ENCODE data around the gene MINDY4. TPM values are rescaled to one million over a fixed set of nuclear protein-coding genes. Genes with fewer than 3 reads are reported as not detected.

MINDY4 gene
- polyA plus RNA-seq, 3 donors: 0.15 to 0.17 TPM; not detected in 1

DNA sequence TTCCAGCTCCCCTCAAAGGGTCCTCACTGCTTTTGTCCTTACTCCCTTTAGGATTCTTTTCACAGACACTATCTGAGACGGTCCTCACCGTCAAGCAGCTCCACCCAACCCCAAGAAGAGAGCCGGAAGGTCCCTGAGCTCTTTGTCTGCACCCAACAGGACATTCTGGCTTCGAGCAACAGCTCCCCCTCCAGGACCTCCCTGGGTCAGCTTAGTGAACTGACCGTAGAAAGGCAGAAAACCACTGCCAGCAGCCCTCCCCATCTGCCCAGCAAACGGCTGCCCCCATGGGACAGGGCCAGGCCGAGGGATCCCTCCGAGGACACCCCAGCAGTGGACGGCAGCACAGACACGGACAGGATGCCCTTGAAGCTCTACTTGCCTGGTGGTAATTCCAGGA, 19.9 kb downstream of the MINDY4 start:
- H4K20me1 ChIP-seq (ENCODE audit: insufficient read depth, low read length): no peaks in the 10 kb centered on the region
- Mint-ChIP-seq H3K27me3 (ENCODE audit: low read depth in 3 of 3) (peaks cover 0 to 4% (median 0%) of the 10 kb centered on the region in 3 donors), H3K4me1 (peaks cover 5% of the 10 kb centered on the region), H3K36me3 (no peaks in the 10 kb centered on the region), H3K27ac (no peak overlapping the region), H3K4me3 (no peak overlapping the region), H3K9me3 (no peaks in the 10 kb centered on the region)
- no peak overlapping the region for H3K9ac ChIP-seq (ENCODE audit: insufficient read depth, low read length, poor library complexity, severe bottlenecking)
- H3K36me3 ChIP-seq (replicated peaks in 1 of 2; ENCODE audit: control insufficient read depth in 1 of 2, insufficient read depth in 2 of 2, low read length in 2 of 2): no peaks in the 10 kb centered on the region
- H3K9me3 ChIP-seq (replicated peaks in 1 of 2; ENCODE audit: control insufficient read depth in 1 of 2, insufficient read depth in 1 of 2, low read length in 2 of 2): no peaks in the 10 kb centered on the region
- no peaks in the 10 kb centered on the region for H3K79me2 ChIP-seq (ENCODE audit: insufficient read depth, low read length)
- no peak overlapping the region for H3K4me3 ChIP-seq (replicated peaks in 1 of 3; ENCODE audit: low read depth in 2 of 3, low read length in 3 of 3)
- no peaks in the 10 kb centered on the region for H3K4me1 ChIP-seq (ENCODE audit: control insufficient read depth in 1 of 2, insufficient read depth in 2 of 2, low read length in 2 of 2)
- H3K4me2 ChIP-seq (replicated peaks; ENCODE audit: extremely low read depth, low read length, poor library complexity, severe bottlenecking): no peak overlapping the region
- no peak overlapping the region for H3K27ac ChIP-seq (ENCODE audit: low read depth in 1 of 2, low read length in 2 of 2)
- no peak overlapping the region for H2AFZ ChIP-seq (ENCODE audit: insufficient read depth, low read depth, low read length, poor library complexity, severe bottlenecking)
- no peak for DNase-seq
- TF ChIP-seq, protein P1, sequence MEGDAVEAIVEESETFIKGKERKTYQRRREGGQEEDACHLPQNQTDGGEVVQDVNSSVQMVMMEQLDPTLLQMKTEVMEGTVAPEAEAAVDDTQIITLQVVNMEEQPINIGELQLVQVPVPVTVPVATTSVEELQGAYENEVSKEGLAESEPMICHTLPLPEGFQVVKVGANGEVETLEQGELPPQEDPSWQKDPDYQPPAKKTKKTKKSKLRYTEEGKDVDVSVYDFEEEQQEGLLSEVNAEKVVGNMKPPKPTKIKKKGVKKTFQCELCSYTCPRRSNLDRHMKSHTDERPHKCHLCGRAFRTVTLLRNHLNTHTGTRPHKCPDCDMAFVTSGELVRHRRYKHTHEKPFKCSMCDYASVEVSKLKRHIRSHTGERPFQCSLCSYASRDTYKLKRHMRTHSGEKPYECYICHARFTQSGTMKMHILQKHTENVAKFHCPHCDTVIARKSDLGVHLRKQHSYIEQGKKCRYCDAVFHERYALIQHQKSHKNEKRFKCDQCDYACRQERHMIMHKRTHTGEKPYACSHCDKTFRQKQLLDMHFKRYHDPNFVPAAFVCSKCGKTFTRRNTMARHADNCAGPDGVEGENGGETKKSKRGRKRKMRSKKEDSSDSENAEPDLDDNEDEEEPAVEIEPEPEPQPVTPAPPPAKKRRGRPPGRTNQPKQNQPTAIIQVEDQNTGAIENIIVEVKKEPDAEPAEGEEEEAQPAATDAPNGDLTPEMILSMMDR (IDR thresholded peaks at IDR 0.05): no peak
- intact Hi-C loops (cut with micrococcal nuclease): no loop called here
- H3K27me3 ChIP-seq (ENCODE audit: control insufficient read depth in 2 of 2, insufficient read depth in 2 of 2, low read length in 2 of 2): no peaks in the 10 kb centered on the region
- WGBS (ENCODE audit: insufficient coverage): 98% methylated on average over 10 of the region's 10 CpGs

GRCh38 chr7:30795161-30795948, 24.1 kb downstream of the MINDY4 start:
- intact Hi-C loops (cut with micrococcal nuclease): no loop called here
- H3K27me3 Mint-ChIP-seq (ENCODE audit: low read depth in 3 of 3): peaks cover 0 to 3% (median 1%) of the 10 kb centered on the region in 3 donors
- H4K20me1 ChIP-seq (ENCODE audit: insufficient read depth, low read length): no peaks in the 10 kb centered on the region
- no peak overlapping the region for H3K4me3 Mint-ChIP-seq
- H3K9ac ChIP-seq (ENCODE audit: insufficient read depth, low read length, poor library complexity, severe bottlenecking): no peak overlapping the region
- H3K79me2 ChIP-seq (ENCODE audit: insufficient read depth, low read length): no peaks in the 10 kb centered on the region
- TF ChIP-seq, protein P1 (IDR thresholded peaks at IDR 0.05): no peak
- no peaks in the 10 kb centered on the region for H3K36me3 ChIP-seq (replicated peaks in 1 of 2; ENCODE audit: control insufficient read depth in 1 of 2, insufficient read depth in 2 of 2, low read length in 2 of 2)
- no peaks in the 10 kb centered on the region for H3K36me3 Mint-ChIP-seq
- no peaks in the 10 kb centered on the region for H3K4me1 ChIP-seq (ENCODE audit: control insufficient read depth in 1 of 2, insufficient read depth in 2 of 2, low read length in 2 of 2)
- no peak overlapping the region for H3K27ac Mint-ChIP-seq
- H3K9me3 Mint-ChIP-seq: no peaks in the 10 kb centered on the region
- WGBS (ENCODE audit: insufficient coverage): 74% methylated on average over 2 of the region's 2 CpGs
- H3K27ac ChIP-seq (ENCODE audit: low read depth in 1 of 2, low read length in 2 of 2): no peak overlapping the region
- no peaks in the 10 kb centered on the region for H3K9me3 ChIP-seq (replicated peaks in 1 of 2; ENCODE audit: control insufficient read depth in 1 of 2, insufficient read depth in 1 of 2, low read length in 2 of 2)
- H3K4me3 ChIP-seq (replicated peaks in 1 of 3; ENCODE audit: low read depth in 2 of 3, low read length in 3 of 3): no peak overlapping the region
- no peaks in the 10 kb centered on the region for H3K27me3 ChIP-seq (ENCODE audit: control insufficient read depth in 2 of 2, insufficient read depth in 2 of 2, low read length in 2 of 2)
- no peak for DNase-seq
- H2AFZ ChIP-seq (ENCODE audit: insufficient read depth, low read depth, low read length, poor library complexity, severe bottlenecking): no peak overlapping the region
- no peaks in the 10 kb centered on the region for H3K4me1 Mint-ChIP-seq
- no peak overlapping the region for H3K4me2 ChIP-seq (replicated peaks; ENCODE audit: extremely low read depth, low read length, poor library complexity, severe bottlenecking)
